Activated CD4-positive, alpha-beta memory T cell treated with anti-CD3 and anti-CD28 coated beads, Interleukin-2, amount 10 ng/mL, durations not matched to agents 7 days and 5 days (primary cell): Measurements from ENCODE around the gene BAG5. TPM values are rescaled to one million over a fixed set of nuclear protein-coding genes. Genes with fewer than 3 reads are reported as not detected.
"Not testable (repeated sequence)": the region's sequence is repeated elsewhere in the genome, so short reads cannot be mapped to it uniquely, and the experiment has no call there.

Experiments
- CTCF ChIA-PET: fragments of 350-600 bp; sonication (Branson Sonifier 250); formaldehyde crosslinking; loops from one replicate; lab custom pipeline; 2021; ENCODE audit warnings: antibody characterized with exemption, inconsistent platforms; lab: Charles Lee
- POLR2A ChIA-PET: fragments of 350-600 bp; sonication (Branson Sonifier 250); formaldehyde crosslinking; loops from one replicate; lab custom pipeline; 2021; ENCODE audit warnings: antibody characterized with exemption; lab: Charles Lee
- DNase-seq: peaks from one replicate; pipeline ENCODE4 v3.0.0-alpha.2; 2020
- H3K27ac Mint-ChIP-seq: one replicate; pipeline ENCODE4 v1.8.0; 2021; ENCODE audit warnings: mild to moderate bottlenecking, mixed read lengths
- H3K27me3 Mint-ChIP-seq: one replicate; pipeline ENCODE4 v1.8.0; 2021; ENCODE audit warnings: mixed read lengths
- H3K36me3 Mint-ChIP-seq: one replicate; pipeline ENCODE4 v1.8.0; 2021; ENCODE audit warnings: low read depth, mixed read lengths
- H3K4me1 Mint-ChIP-seq: one replicate; pipeline ENCODE4 v1.8.0; 2021; ENCODE audit warnings: mixed read lengths
- H3K4me3 Mint-ChIP-seq: one replicate; pipeline ENCODE4 v1.8.0; 2021; ENCODE audit warnings: mild to moderate bottlenecking, mixed read lengths
- H3K9me3 Mint-ChIP-seq: one replicate; pipeline ENCODE4 v1.8.0; 2021; ENCODE audit warnings: mixed read lengths
- total RNA-seq, 2 experiments: library from RNA; stranded (reverse); gene quantifications; one replicate each; pipeline ENCODE4 v1.2.3, GENCODE V29; 2021

Gene BAG5
- total RNA-seq, 2 experiments from 2014 or later = 29.1 to 29.9 TPM

- Mint-ChIP-seq H3K4me1 (peaks cover 36% of the 10 kb centered on the region), H3K27me3 (peaks cover 21% of the 10 kb centered on the region), H3K4me3 (peak overlapping the region; percentile 89), H3K27ac (peak overlapping the region; percentile 72), H3K36me3 (peaks cover 3% of the 10 kb centered on the region), H3K9me3 (no peaks in the 10 kb centered on the region)
- ChIA-PET POLR2A (interaction anchor here (0.6 to 5.8 kb wide), 12 partner anchors 9 to 194 kb away, joined by 3 to 50 read pairs (median 4); partner anchors contain the start of genes BAG5, COA8, EIF5 and XRCC3), CTCF (interaction anchor here (1.8 kb wide), 1 partner anchor 33 kb away, joined by 5 read pairs; the partner anchor contains the start of gene BAG5)
- no peak for DNase-seq
These were observed 34.3 kb downstream of the BAG5 start for GRCh38 chr14:103528146-103528586.

DNA sequence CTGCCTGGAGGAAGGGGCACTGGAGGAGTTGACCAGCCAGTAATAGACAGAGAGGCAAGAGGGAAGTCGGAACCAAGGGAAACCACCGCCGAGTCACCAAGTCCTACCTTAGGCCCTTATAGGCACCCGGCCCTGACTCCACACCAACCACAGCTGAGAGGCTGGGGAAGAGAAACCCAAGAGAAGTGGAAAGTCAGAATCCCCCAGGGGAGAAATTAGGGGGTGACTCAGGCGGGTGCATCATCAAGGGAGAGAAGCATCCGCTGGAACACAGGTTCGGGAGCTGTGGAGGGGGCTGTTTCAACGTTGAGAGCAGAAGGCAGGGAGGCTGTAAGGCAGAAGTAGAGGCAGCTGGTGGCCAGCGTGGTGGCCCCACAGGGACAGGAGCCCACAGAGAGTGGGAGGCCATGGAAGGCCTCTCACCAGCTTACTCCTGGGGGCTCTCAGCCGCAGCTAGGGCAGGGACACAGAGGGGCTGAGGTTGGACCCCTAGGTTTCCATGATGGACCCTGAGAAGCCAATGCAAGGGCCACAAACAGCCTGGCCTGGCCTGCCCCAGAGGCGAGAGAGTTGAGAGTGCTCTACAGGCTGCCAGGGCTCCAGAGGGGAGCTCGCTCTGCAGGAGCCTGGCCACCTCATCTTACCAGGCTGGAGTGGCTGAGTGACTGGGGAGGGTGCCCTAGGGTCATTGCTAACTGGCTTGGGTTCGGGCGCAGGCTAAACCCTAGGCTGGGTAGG is 34.9 kb downstream of the BAG5 start:
- H3K27ac Mint-ChIP-seq = peak overlapping the region; percentile 33
- H3K36me3 Mint-ChIP-seq = peaks cover 3% of the 10 kb centered on the region
- ChIA-PET CTCF (interaction anchor here (1.0 to 1.8 kb wide), 2 partner anchors 18 to 34 kb away, joined by 3 to 5 read pairs; partner anchors contain the start of gene BAG5), POLR2A (interaction anchor here (0.8 to 5.8 kb wide), 6 partner anchors 10 to 193 kb away, joined by 3 to 50 read pairs (median 4); partner anchors contain the start of genes BAG5, COA8, EIF5 and XRCC3)
- H3K4me3 Mint-ChIP-seq = peak overlapping the region; percentile 89
- H3K9me3 Mint-ChIP-seq = no peaks in the 10 kb centered on the region
- no peak for DNase-seq
- H3K4me1 Mint-ChIP-seq = peaks cover 36% of the 10 kb centered on the region
- peaks cover 24% of the 10 kb centered on the region for H3K27me3 Mint-ChIP-seq

- H3K4me1 Mint-ChIP-seq = peaks cover 36% of the 10 kb centered on the region
- H3K36me3 Mint-ChIP-seq = peaks cover 3% of the 10 kb centered on the region
- H3K27ac Mint-ChIP-seq = no peak overlapping the region
- no peak for DNase-seq
- no peaks in the 10 kb centered on the region for H3K9me3 Mint-ChIP-seq
- ChIA-PET POLR2A (interaction anchor here (1.2 to 5.8 kb wide), 3 partner anchors 36 to 189 kb away, joined by 3 to 50 read pairs (median 5); partner anchors contain the start of genes BAG5, COA8, XRCC3 and ZFYVE21), CTCF (interaction anchor here (1.0 kb wide), 1 partner anchor 18 kb away, joined by 3 read pairs; no protein-coding TSS in a partner anchor)
- peaks cover 26% of the 10 kb centered on the region for H3K27me3 Mint-ChIP-seq
- H3K4me3 Mint-ChIP-seq = no peak overlapping the region
These were observed 35.6 kb downstream of the BAG5 start for GRCh38 chr14:103526914-103527248.

- H3K36me3 Mint-ChIP-seq = peaks cover 3% of the 10 kb centered on the region
- ChIA-PET POLR2A (interaction anchor here (5.8 kb wide), 1 partner anchor 36 kb away, joined by 50 read pairs; the partner anchor contains the start of genes BAG5 and COA8), CTCF (interaction anchor here (1.0 kb wide), 1 partner anchor 19 kb away, joined by 3 read pairs; no protein-coding TSS in a partner anchor)
- H3K27me3 Mint-ChIP-seq = peaks cover 26% of the 10 kb centered on the region
- no peaks in the 10 kb centered on the region for H3K9me3 Mint-ChIP-seq
- H3K4me3 Mint-ChIP-seq = no peak overlapping the region
- DNase-seq = no peak
- H3K4me1 Mint-ChIP-seq = peaks cover 34% of the 10 kb centered on the region
- no peak overlapping the region for H3K27ac Mint-ChIP-seq
These were observed 36.1 kb downstream of the BAG5 start for GRCh38 chr14:103526247-103526913.

GRCh38 chr14:103525430-103526246 is 36.8 kb downstream of the BAG5 start:
- H3K4me3 Mint-ChIP-seq, POLR2A ChIA-PET, H3K9me3 Mint-ChIP-seq, H3K27ac Mint-ChIP-seq, CTCF ChIA-PET, H3K36me3 Mint-ChIP-seq, DNase-seq: not testable (repeated sequence)
- Mint-ChIP-seq H3K4me1 (peaks cover 31% of the 10 kb centered on the region), H3K27me3 (peaks cover 26% of the 10 kb centered on the region)

DNA sequence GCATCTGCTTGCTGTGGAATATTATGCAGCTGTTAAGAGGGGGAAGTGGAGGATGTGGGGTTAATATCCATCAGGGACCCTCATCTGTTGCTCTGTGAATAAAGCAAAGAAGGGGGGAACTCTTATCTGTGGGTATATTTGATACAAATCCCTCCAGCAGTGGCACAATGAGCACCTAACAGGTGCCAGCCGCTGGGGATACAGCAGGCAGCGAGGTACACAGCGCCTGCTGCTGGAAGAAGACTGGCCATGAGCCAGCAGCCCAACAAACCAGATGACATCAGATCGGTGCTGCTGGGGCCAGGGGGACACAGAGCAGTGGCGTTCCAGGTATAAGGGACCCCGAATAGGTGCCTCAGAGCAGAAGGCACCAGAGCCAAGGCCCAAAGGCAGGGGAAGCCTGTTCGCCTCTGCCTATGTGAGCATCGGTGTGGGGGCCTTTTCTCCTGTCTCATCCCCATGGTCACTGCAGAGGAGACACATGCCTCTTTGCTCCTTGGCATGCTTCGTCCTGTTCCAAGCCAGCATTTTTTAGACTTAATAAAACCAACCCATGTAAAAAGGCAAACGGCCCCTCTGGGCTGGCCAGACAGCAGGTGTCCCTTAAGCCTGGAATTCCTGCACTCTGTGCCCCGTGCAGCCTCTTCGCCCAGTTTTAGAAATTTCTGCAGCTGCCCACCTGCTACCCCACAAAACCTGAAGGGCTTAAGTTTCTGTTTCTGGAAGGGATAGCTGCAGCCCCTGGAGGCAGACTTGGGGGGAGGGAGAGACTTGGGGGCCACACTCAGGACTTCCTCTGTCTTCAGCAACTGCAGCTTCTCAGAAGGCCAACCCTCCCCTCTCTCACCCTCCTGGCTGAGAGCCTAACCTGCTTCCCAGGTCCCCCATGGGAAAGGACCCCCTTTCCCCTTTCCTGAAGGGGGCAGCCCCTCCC is 38.2 kb downstream of the BAG5 start:
- no peak overlapping the region for H3K4me3 Mint-ChIP-seq
- no peak for DNase-seq
- H3K9me3 Mint-ChIP-seq = no peaks in the 10 kb centered on the region
- H3K4me1 Mint-ChIP-seq = peaks cover 22% of the 10 kb centered on the region
- peaks cover 27% of the 10 kb centered on the region for H3K27me3 Mint-ChIP-seq
- ChIA-PET CTCF (no interaction called here), POLR2A (interaction anchor here (1.1 kb wide), 1 partner anchor 34 kb away, joined by 3 read pairs; no protein-coding TSS in a partner anchor)
- H3K36me3 Mint-ChIP-seq = no peaks in the 10 kb centered on the region
- no peak overlapping the region for H3K27ac Mint-ChIP-seq

DNA sequence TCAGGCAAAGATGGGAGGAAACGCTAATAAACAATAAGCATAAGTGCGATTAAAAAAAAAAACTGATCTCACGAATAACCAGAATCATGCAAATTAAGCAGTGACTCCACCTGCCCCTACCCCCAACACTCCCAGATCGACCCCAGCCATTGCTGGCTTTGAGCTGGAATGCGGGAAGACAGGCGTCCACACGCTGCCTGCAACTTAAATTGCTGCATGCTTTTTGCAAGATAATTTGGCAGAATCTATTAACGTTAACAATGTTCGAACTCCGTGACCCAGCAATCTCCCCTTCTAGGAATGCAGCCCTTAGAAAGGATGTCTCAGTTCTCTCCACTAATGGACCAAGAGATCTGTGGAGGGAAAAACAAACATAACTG is 38.9 kb downstream of the BAG5 start:
- DNase-seq = no peak
- ChIA-PET CTCF (no interaction called here), POLR2A (interaction anchor here (1.1 kb wide), 1 partner anchor 34 kb away, joined by 3 read pairs; no protein-coding TSS in a partner anchor)

DNA sequence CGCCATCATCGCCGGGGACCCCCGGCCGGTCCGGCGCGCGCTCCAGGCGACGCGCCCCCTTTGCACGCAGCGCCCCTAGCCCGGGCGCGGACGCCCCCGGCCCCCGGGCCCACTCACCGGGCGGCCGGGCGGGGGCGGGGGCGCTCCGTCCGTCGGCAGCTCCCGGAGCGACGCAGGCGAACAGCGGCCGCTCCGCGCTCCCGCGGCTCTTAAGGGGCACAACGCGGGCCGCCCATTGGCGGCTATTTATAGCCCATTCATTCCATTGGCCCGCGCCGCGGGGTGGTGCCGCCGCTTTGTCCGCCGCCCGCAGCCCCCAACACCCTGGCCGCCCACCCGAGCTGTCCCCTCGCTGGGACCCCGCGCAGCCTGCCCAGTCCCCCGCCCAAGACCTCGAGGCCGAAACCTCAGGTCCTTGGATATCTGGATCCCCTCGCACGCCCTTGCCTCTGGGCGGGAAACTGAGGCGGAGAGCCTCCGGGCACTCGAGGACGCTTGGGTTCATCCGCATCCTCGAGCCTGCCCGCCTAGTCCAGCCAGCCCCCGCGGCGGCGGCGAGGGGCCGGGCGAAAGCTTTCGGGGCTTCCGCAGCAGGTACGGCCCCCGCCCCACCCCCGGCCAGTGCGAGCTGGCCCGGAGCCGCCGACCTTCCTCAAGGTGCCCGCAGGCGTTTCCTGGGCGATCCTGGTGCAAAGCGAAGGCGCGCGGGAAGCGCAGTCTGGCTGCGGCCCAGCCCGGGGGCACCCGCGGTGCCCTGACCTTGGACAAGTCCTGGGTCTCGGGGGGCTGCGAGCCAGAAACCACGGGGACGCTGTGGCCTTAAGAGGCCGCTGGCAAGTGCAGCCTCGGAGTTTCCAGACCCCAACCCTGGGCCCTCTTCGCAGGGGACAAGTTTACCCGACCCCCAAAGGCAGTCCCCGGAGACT is 39.5 kb downstream of the BAG5 start, which contains the start of gene CKB:
CKB (minus strand) TSS at position 182 of the 926 bp plus-strand sequence. CDS start 337 bp downstream, outside the sequence.
- ChIA-PET CTCF (no interaction called here), POLR2A (interaction anchor here (1.1 kb wide), 1 partner anchor 35 kb away, joined by 3 read pairs; no protein-coding TSS in a partner anchor)
- Mint-ChIP-seq H3K27me3 (peaks cover 27% of the 10 kb centered on the region), H3K9me3 (no peaks in the 10 kb centered on the region), H3K27ac (no peak within 1 kb of the TSS), H3K4me3 (peak within 1 kb of the TSS; percentile 49), H3K4me1 (peaks cover 19% of the 10 kb centered on the region), H3K36me3 (no peaks in the 10 kb centered on the region)
- no peak for DNase-seq

More for the DNA sequence above, 38.9 kb downstream of the BAG5 start:
- Mint-ChIP-seq H3K27me3 (peaks cover 27% of the 10 kb centered on the region), H3K27ac (no peak overlapping the region), H3K4me3 (peak overlapping the region; percentile 49), H3K36me3 (no peaks in the 10 kb centered on the region), H3K4me1 (peaks cover 23% of the 10 kb centered on the region), H3K9me3 (no peaks in the 10 kb centered on the region)

- POLR2A ChIA-PET = no interaction called here
- Mint-ChIP-seq H3K4me1 (peaks cover 14% of the 10 kb centered on the region), H3K4me3 (peak overlapping the region; percentile 39), H3K27me3 (peaks cover 27% of the 10 kb centered on the region), H3K27ac (no peak overlapping the region), H3K9me3 (no peaks in the 10 kb centered on the region), H3K36me3 (no peaks in the 10 kb centered on the region)
- CTCF ChIA-PET = no interaction called here
- no peak for DNase-seq
These were observed 40.4 kb downstream of the BAG5 start for GRCh38 chr14:103521951-103522563.

- POLR2A ChIA-PET = no interaction called here
- Mint-ChIP-seq H3K9me3 (no peaks in the 10 kb centered on the region), H3K36me3 (no peaks in the 10 kb centered on the region), H3K27ac (no peak overlapping the region), H3K4me1 (peaks cover 9% of the 10 kb centered on the region), H3K27me3 (peaks cover 27% of the 10 kb centered on the region), H3K4me3 (peak overlapping the region; percentile 58)
- DNase-seq = no peak
- CTCF ChIA-PET = interaction anchor here (1.0 to 1.4 kb wide), 2 partner anchors 9 to 37 kb away, joined by 3 to 6 read pairs; no protein-coding TSS in a partner anchor
These were observed 41.0 kb downstream of the BAG5 start for GRCh38 chr14:103521438-103521950.
